Jurkat, Clone E6-1 (cell line): Measurements from ENCODE around the gene CBX2.
A peak's percentile ranks its signal among the peaks of the same experiment; 100 is the strongest.

Experiments
- DNase-seq: peaks from one replicate; pipeline ENCODE4 v3.0.0-alpha.2; 2011; ENCODE audit warnings: low read depth, low spot score
- H3K4me3 ChIP-seq: 2 replicates; pipeline ENCODE4 v1.5.1; 2011; ENCODE audit warnings: mild to moderate bottlenecking, low read length, control low read depth, moderate library complexity

CBX2 gene

DNA sequence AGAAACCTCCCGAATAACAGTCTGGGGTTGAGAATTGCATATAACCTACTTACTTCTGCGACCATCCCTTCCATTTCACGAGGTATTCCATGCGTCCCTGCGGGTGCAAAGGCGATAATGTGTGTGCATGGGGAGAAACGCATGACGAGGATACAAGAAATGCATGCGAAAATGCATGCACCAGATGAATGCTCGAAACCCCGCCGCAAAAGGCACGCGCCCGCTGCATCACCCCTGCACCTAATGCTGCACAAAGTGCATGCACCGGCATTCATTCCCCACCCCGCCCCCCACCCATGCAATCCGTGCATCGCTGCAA, 18.5 kb downstream of the CBX2 start:
- H3K4me3 ChIP-seq = peak overlapping the region; percentile 65
- DNase-seq = no peak

DNA sequence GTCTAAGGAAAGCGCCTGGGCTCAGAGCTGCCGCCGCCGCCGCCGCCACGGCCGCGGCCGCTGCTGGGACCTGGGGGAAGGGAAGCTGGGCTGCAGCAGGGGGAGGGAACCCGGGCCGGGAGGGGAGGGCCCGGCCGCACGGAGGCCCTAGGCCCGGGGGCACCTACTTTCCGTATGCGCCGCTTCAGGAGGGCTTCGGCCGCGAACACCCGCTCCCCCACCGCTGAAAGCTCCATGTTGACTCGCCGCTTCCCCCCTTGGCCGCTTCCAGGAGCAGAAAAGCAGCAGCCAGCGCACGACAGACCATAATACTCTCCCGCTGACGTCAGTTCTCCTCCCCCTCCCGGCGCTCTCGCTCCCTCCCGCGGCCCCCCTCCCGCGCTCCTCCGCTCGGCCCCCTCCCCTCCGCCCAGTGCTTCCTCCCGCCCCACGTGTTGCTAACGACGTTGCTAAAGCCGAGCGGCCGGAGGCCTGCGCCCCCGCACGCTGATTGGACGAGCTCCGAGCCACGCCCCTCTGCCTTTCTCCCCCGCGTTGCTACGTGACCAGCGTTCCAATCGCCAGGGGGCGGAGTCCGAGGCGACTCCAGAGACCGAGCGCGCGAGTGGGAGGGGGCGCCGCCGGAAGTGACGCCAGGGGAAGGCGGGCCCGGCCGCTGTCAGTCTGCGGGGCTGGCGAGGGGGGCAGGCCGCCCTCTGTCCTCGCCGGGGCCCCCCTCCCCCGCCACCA, 19.0 kb downstream of the CBX2 start, which contains the start of gene CBX8:
CBX8 (minus strand) TSS at position 315 of the 729 bp plus-strand sequence; CDS start at position 236, 79 bp downstream.
- peak within 1 kb of the TSS; percentile 65 for H3K4me3 ChIP-seq
- DNase-seq = peak; percentile 99

DNA sequence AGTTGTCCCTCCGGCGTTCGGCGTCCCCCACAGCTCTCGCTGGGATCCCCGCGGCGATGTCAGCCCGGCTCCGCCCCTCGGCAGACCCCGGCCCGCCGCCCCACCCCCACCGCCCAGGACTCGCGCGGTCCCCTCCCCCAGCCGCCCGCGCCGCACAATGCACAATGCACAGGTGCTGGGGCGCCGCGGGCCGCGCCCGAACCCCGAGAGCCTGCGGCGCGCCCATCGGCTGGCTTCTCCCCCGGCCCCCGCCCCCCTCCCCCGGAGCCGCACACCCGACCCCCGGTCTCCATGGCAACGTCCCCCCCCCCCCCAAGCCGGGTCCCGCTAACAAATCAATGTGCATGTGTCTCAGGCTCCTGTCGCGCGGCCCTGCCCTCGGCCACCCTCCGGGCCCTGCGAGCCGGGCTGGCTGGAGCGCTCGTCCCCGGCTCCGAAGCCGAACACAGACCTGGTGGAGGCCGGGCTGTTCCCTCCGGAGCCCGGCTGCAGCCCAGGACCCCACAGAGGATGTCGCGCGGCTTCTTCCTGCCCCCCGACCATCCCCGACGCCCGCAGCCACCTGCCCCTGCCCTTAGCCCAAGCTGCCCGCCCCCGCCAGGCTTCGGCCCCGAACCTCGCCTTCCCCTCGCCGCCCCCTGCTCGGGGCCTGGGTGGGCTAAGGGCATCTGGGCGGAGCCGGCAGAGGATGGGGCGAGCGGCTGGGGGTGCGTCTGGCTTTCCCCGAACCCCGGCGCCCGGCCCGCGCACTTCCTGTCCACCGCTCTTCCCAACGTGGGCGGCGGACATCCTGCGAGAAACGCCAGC, 19.7 kb downstream of the CBX2 start:
- peak overlapping the region; percentile 51 for H3K4me3 ChIP-seq
- DNase-seq = no peak

DNA sequence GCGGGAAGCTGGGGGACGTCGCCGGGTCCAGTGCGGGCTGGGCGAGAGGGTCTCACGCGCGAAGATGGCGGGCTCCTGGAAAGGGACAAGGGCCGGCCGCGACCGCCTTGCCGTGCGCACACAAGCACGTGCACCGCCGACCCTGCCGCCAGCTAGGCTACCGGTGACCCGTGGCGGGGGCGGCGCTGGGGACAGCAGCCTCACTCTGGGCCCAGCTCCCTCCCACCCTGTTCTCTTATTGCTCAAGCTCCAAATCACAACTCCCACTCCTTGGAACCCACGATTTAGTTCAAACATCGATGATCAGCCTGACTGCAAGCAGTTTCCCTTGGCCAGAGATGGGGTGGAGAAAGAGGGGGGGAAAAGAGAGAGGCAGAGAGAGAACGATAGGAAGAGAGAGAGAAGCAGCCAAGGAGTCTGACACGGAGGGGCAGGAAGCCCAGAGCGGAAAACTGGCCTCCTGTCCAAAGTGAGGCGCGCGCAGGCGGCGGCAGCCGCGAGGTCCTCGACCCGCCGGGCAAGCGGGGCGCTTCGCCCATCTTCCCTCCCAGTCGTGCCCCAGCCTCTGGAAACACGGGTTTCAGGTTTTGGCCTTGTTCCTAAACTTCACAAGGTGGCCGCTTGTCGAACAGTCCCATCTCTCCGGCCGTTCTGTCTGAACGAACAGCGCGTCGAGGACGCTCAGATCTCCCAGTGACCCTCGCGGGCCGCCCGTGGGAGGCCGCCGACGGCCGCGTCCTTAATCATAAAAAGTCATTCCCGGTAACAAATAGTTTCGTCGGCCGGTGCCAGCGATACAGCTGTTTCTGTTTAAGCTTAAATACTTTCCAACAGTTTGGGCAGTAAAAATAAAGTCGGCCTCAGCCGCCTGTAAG, 20.6 kb downstream of the CBX2 start:
- no peak for DNase-seq

GRCh38 chr17:79799174-79799537, 21.2 kb downstream of the CBX2 start:
- peak overlapping the region; percentile 65 for H3K4me3 ChIP-seq
- DNase-seq = no peak

More for the DNA sequence above, 20.6 kb downstream of the CBX2 start:
- H3K4me3 ChIP-seq = no peak overlapping the region; the same call in 1 of the 2 replicates

DNA sequence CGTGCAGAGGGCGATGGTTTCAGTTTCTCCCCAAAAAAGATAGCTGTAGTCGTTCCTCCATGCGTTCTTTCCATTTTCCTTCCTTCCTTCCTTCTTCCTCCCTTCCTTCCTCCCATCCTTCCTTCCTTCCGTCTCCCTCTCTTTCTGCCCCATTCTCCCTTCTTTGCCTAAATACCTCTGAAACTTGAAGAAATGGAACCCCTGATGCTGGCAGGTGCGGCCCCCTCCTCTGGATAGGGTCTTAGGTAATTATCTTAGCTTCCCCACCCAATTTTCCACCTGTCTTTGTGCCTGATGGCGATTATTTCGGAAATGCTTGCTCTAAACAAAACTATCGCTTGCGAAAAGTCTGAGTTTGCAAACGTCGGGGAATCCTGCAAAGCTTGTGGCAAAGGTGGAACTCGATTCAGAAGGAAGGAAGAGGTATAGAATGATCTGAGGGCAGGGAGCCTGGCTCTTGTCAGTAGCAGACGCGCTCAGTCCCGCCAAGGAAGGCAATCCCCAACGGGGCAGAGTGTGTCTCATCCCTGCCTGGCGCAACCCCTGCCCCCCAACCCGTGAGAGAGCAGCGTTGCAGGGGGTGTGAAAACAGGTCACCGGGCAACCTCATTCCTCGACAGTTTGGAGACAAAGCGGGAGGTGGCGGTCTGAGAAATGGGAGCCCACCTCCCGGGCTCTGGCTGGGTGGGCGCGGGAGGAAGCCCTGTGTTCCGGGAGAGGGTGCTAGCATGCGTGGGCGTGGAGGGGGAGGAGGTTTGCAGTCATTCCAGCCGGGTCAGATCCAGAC, 21.8 kb downstream of the CBX2 start:
- H3K4me3 ChIP-seq = peak overlapping the region; percentile 65
- DNase-seq = peak; percentile 31

- H3K4me3 ChIP-seq = peak overlapping the region; percentile 65
These were observed 22.6 kb downstream of the CBX2 start for GRCh38 chr17:79800325-79801155.

DNA sequence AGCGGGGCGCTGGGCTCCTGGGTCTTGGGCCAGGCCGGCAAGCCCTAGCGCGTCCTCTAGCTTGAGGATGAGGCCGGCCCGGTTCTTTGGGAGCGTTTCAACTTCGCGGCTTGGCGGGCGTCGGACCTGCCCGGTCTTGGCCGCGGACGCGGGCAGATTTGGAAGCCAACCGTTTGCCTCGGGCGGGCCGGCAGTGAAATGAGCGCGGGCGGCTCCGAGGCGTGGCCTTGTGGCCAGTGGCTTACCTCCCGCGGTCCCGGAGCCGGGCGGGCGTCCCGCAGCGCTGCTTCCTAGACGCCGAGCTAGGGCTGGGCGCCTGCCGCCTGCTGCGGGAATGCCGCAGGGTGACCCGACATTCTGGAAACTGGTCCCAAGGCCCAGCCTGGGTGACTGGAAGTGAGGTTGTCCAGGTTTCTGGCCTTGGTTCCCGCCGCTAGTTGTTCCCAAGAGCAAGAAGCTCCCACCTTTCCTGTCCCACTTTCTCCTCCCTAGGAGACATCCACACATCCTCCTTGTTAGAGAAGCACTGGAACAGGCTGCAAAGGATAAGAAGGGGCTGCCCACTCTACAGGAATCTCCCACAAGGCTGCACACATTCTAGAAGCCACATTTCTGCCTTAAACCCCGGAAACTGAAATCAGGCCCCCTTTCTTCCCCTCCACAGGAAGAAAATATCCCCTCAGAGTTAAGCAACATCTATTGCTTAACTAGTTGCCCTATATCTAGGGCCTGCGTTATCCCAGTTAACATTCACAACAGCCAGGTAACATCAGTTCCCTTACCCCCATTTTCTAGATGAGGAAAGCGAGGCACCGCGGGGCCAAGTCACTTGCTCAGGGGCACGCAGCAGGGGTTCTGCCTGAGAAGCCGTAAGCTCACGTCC, 23.4 kb downstream of the CBX2 start:
- no peak for DNase-seq
- H3K4me3 ChIP-seq = no peak overlapping the region

More at GRCh38 chr17:79800325-79801155, 22.6 kb downstream of the CBX2 start:
- peak; percentile 62 for DNase-seq

- no peak for DNase-seq
- H3K4me3 ChIP-seq = no peak overlapping the region
These were observed 24.2 kb downstream of the CBX2 start for GRCh38 chr17:79802039-79802735.

- no peak for DNase-seq
- H3K4me3 ChIP-seq = no peak overlapping the region
These were observed 24.9 kb downstream of the CBX2 start for GRCh38 chr17:79802736-79803420.

DNA sequence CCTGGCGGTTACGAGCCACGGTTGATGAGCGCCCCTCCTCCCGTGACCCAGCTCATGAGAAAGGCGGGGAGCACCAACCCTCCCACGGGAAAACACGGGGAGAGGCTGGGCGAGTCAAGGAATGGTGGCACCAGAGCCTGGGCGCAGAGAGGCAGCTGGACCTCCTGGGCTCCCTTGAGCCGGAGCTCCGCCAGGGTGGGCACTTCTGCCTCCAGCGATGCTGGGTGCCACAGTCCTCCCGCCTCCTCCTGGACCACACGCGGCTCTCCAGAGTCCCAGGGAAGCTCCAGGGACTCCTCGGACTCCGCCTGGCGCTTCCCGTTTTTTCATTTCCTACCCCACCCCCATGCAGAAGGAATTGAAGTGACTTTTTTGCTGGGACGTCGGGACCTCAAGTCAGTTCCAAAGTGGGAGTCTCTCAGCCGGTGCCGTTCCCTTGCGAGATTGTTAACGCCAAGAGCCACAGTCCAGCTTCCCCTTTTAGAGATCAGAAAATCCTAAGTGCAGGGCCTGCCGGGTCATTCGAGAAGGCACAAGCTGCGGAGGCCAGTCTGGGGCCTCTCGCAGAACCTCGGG, 25.6 kb downstream of the CBX2 start:
- H3K4me3 ChIP-seq = peak overlapping the region; percentile 55; the same call in 1 of the 2 replicates
- DNase-seq = no peak

GRCh38 chr17:79803997-79804855, 26.3 kb downstream of the CBX2 start:
- DNase-seq = peak; percentile 67
- H3K4me3 ChIP-seq = peak overlapping the region; percentile 55

DNA sequence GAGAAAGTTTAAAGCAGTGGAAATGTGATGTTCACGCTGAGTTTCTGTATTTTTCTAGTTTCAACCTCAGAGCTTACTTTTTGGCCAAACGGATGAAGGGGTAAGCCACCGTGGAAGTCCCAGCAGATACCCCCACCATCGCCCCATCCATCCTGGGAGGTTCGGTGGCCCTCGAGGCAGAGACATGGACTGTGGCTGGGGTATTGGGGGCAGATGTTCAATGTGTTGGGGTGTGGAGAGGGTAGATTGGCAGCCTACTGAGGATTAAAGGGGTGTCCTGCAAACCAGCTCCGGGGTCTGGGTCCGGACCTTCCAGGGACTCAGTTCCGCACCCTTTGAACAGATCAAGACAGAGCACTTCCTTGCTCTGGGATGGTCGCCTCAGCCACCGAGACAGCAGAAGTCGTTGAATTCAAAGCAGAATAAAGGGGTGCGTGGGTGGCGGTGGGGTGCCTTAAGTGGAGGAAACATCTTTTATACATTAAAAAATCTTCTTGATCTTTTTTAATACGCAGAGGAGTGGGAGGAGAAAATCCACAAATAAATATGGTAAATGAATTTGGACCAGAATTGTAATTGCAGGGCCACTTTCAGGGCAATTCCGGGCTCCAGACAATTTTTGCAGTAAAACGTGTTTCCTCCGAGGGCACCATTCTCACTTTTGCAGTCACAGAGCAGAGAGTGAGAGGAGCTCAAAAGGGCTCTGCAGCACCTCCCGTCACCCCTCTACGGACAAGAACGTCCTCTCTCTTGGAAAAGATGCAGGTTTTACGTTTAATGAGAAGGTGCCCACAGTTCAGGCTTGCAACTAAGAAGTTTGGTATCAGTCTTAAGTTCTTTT, 27.1 kb downstream of the CBX2 start:
- H3K4me3 ChIP-seq = peak overlapping the region; percentile 55
- DNase-seq = no peak

DNA sequence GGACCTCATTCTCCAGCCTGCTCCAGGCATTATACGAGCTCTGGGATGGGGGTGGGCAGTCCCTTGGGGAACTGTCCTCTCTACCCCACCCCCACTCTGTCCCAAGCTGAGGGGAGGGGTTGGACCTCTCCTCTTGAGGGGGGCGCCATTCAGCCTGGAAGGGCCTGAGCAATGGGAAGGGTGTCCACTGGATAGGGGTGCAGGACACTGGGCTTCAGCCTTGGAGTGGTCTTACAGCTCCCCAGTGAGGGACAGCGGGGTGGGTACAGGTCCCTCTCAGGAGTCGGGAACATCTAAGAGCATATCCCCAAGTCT, 28.5 kb downstream of the CBX2 start:
- no peak for DNase-seq
- no peak overlapping the region for H3K4me3 ChIP-seq
